Measurements from ENCODE around the gene SORL1.

Gene SORL1

DNA sequence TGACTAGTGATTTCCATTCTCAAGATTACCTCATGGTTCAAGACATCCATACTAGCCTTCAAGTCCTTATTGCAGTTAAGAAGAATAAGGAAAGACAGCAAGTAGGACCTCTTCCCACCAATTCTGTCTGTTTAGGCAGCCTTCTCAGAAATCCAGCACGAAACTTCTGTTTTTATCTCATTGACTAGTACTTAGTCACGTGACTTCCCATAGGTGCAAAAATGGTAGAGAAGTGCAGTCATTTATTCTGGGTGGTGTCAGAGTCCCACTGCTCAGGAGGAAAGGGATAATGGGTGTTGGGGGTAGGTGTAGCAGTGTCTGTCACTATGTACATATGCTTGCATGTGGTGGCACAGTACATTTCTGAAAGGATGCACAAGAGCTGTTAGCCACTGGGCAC lies 58.3 kb downstream of the SORL1 start:
- DNase-seq: no peak

DNA sequence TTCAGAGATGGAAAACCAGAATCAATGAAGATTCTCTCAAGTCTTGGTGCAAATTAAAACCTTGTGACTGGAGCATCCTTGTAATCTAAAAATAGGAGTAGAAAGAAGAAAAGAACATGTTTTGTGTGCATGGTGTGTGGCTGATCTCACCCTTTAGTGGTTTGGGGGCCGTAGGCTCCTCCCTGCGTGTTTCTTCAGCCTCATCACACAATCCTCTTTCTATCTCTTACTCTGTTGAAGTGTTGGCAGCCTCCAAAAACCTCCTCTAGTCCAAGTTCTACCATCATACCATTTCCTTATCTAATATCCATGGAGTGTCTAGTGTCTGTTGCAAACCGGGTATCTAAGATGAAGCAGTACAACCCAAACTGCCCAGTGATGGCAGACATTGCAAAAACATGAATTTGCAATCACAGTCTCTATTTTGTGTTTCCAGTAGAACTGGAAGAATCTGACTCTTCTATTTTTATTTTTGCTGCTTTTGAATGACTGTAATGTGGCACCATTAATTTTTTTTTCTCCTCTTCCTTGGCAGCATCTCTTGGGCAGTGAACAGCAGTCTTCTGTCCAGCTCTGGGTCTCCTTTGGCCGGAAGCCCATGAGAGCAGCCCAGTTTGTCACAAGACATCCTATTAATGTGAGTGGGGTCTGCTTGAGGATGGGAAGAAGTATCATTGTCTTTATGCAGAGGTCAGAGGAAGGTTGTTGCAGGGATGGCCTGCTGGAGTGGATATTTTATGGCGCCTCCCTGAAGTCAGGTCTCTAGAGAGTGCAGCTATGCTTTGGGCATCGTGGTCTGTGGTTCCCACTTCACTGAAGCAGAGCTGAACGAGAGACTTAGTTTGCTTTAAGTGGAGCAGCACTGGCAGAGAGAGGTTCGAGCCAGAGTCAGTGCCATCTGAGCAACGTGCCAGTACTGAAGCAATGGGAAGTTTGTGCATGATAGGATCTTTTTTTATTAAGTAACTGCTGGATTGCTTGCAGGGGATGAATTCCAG lies 60.7 kb downstream of the SORL1 start:
- no peak for DNase-seq

DNA sequence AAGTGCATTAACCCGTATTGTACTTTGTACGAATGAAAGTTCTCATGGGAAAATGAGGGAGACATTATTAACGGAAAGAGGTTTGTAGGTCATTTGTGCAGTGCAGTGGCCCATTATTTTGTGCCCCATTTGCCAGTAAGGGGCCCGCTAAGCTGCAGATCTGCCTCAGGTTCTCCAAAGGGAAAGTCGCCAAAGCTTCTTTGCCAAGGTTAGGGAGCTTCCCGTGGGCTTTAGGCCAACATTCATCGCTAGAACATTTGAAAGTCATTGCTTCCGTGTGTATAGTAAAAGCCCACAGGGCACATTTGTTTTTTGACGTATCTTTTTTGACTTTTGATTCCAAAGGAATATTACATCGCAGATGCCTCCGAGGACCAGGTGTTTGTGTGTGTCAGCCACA lies 61.7 kb downstream of the SORL1 start:
- DNase-seq: no peak

DNA sequence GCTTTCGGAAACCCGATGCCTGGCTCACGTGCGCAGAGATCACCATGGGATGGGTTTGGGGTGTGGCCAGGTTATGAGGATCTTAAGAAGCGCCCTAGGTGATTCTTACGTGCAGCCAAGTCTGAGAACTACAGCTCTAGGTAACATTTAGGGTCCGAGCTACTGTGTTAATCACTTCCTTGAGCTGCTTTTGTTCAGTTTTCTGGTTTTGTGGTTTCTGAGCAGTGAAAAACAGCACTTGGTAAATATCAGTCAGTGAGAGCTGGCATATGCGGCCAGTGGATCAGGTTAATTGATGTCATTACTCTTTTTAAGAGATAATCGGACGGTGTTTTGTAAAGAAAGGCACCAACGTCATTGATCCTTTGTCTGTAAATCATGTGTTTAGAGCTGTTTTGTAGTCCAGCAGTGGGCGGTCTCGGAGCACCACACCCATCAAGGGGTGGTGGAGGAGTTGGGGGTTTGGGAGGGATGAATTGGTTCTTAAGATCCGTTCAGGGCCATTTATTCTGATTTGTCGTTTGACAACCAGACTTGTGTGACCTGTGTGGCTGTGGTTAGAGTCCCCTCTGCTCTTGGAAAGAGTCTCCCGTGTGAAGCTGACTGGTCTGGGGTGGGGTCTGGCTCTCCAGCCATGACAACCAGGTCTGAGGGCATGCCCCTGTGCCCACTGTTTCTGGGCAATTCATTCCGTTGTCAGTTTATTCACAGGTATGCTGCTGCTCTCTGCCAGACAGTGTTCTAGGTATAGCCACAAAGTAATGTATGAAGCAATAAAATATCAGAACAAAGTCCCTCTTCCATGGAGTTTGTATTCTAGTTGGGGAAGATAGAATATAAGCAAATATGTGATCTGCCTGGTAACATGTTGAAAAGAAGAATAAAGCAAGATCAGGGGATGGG lies 62.6 kb downstream of the SORL1 start:
- DNase-seq: peak; percentile 65

DNA sequence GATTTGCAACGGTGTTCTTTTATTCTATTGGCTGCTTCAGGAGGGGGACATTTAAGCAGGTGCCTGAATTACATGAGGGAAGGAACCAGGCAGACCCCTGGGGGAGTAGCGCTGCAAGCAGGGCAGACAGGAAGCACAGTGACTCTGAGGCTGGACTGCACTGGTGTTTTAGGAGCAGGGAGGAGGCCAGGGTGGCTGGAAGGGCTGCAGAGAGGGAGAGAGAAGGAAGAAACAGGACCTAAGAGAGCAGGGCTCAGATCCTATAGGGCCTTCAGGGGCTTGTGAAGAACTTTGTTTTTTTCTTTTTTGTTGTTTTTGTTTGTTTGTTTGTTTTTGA lies 63.2 kb downstream of the SORL1 start:
- DNase-seq: no peak

DNA sequence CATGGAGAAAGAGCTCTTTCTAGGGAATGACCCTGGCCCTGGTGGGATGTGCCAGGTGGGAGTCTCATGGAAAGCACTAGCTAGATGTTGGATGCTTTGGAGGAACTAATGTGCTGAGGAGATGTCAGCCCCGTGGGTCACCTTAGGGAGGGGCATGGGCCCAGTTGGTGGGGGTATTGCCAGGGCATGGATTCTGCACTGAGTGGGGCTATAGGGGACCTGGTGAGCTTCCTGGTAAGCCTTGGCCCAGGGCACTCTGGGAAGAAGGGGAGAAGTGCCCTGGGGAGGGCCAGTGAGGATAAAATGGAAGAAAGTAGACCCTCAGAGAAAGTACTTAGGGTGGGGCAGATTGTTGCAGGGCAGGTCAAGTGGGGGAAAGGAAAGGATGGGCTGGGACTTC lies 65.9 kb downstream of the SORL1 start:
- DNase-seq: no peak

DNA sequence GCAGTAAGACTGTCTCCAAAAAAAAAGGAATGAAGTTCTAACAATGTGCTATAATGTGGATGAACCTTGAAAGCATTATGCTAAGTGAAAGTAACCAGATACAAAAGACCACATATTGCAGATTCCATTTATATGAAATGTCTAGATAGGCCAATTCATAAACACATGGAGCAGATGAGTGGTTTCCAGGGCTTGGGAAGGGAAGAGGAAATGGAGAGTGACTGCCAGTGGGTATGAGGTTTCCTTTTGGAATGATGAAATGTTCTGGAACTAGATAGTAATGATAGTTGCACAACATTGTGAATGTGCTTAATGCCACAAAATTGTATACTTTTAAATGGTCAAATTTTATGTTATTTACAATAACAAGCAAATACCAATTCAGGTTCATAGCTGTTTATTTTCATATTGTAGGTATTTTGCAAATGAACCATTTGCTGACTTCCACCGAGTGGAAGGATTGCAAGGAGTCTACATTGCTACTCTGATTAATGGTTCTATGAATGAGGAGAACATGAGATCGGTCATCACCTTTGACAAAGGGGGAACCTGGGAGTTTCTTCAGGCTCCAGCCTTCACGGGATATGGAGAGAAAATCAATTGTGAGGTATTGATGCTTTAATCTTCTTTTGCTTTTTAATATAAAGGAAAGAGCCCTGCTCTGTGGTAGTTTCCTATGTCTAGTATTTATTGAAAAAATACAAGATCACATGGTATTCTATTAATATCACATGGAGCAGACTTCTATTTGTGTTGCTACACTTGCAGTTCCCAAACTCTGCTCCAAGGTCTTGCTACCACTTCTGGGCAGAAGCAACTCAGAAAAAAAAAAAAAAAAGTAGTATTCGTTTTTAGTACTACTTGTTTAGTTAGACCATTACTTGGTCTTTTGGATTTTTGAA lies 68.4 kb downstream of the SORL1 start:
- DNase-seq: no peak

DNA sequence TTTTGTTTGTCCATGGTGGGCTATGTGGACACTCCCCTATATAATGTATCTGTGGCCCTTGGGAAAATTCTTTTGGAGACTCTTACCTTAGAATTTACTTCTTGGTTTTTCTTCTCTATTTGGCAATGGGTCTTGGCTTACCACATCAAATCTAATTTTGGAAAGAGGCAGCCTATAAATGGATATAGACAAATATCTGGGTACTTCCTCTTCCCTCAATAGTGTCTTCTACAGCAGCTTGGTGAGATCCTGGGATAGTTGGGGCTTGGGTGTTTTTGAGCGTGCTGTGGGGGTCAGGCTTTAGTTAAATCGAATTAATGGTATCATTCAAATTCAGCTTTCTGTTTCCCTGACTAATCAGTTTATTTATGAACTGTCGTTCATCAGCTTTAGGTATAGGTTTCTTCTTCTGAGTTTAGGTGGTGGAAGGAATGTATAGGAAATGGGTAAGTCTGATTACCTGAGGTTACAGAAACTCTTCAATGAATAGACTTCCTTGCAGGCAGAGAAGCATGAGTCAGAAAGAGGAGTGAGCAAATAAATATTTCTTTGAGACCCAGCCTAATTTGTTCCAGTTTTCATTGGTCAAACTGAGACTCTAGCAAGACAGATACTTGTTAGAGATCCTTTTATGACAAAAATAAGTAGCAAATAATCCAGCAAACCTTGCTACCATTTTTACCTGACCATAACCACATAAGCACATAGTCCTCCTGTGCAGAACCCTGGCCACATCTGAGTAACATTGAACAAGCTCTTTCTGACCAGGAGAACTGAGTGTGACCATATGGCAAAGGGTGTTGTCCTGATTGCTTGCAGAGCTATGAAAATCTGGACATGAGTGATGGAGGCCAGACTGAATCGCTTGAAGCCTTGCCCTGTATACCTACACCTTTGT lies 69.3 kb downstream of the SORL1 start:
- DNase-seq: no peak

DNA sequence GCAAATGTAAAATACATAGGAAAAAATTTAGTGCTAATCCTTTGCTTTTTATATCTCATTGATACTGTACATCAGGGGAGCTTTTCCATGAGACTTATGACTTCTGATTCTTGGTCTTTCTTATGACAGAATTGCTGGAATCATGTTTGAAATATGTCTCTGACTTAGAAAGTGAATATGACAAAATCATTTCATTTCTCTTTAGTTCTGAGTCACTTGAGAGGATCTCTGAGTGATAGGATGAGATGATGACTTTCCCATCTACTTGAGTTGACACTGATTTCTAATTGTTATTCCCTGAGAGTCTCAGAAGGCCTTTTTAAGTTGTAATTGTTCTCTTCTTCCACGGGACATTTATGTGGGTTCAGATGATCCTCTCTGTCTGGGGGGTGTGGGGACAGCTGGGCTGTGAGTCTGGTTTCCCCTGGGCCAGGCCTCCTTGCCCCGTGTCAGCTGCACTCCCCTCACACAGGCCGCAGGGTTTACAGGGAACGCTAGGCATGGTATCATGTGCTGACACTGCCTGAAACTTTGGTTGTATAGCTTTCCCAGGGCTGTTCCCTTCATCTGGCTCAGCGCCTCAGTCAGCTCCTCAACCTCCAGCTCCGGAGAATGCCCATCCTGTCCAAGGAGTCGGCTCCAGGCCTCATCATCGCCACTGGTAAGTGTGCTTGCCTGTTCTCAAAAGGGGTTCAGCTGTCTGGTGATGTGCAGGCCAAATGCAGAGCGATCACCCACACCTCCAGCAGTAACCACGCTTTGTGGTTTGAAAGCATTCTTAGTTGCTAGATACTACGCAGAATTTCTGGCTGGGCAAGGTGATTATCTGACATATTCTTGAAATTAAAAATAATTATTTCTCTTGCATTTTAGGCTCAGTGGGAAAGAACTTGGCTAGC lies 70.2 kb downstream of the SORL1 start:
- no peak for DNase-seq

DNA sequence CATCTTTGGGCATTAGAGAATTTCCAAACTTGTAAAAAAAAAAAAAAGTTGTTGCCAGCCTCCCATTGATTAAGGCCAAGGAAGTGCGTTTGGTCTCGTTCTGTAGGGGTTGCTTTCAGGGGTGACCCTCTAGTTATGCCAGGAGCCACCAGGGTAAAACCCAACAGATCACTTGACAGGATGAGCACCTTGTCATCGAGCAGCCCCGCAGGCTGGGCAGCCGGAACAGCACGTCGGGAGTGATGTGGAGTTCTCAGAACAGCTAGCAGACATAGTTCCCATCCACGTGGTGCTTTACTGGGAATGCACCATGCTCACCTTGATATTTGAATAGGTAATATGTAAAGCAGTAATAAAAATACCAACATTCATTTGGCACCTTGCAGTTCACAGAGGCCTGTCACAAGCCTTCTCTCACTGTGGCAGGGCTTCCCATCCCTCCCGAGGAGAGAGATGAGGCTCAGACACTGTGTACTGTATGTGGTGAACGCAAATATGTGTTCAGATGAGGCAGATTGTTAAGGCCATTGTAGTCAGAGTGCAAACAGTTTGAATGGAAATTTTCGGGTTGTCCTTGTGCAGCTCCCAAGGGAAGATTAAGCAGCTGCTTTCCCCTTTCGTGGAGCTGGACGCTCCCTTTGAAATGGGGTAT lies 71.6 kb downstream of the SORL1 start:
- DNase-seq: peak; percentile 20

DNA sequence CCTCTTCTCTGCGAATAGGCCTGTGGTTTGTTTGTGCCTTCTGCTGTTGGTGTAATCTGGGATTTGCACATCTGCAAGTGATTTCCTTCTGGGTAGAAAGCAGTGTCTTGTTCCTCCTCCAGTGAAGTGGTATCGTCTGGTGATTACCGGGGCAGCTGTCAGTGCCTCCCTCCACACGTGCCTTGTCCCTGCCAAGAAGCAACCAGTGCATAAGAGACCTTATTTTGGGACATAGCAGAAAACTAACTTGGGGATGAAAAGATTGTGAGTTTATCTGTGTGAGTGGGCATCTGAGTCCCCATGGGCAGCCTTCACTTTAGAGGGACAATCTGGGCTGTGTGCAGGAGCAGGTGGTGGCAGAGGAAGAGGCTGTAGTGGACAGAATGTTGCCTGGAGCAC lies 72.1 kb downstream of the SORL1 start:
- DNase-seq: no peak

DNA sequence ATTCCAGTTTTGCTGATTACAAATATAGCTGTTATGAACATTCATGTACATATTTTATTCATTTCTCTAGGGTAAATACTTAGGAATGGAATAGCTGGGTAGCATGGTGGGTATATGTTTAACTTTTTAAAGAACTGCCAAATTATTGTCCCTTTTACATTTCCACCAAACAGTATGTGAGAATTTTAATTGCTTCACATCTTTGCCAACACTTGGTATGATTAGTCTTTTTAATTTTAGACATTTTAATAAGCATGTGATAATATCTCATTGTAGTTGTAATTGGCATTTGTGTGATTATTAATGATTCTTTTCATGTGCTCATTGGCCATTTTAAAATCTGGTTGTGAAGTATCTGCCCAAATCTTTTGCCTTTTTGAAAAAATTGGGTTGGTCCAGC lies 73.3 kb downstream of the SORL1 start:
- no peak for DNase-seq

DNA sequence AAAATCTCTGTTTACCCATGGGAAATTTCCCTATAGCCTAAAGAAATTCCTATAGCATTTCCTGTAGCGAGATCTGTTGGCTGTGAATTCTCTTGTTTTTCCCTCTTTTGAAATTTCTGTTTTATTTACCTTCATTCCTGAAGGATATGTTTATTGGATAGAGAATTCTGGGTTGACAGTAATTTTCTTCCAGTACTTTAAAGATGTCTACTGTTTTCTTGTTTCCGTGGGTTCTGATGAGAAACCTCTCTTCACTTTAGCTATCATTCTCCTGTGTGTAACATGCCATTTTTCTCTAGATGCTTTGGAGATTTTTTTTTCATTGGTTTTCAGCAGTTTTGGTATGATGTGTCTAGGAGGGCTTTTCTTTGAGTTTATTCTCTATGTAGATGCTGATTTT lies 78.1 kb downstream of the SORL1 start:
- DNase-seq: no peak

DNA sequence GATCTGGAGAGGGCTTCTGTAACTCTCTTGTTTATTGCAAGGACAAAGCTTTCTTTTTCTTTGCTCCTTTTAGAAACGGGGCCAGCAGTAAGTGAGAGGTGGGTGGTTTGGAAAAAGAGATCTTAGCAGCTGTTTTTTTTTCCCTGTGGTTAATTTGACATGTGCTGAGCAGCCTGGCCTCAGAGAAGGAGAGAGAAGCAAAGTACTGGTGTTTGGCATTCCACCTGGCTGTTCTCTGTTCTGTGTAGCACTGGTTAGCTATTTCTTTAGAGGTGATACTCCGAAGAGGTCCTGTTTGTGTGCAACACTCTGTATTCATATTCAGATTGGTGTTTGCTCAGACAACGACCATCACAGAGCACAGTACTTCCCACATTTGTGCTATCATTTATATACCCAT lies 81.5 kb downstream of the SORL1 start:
- no peak for DNase-seq

DNA sequence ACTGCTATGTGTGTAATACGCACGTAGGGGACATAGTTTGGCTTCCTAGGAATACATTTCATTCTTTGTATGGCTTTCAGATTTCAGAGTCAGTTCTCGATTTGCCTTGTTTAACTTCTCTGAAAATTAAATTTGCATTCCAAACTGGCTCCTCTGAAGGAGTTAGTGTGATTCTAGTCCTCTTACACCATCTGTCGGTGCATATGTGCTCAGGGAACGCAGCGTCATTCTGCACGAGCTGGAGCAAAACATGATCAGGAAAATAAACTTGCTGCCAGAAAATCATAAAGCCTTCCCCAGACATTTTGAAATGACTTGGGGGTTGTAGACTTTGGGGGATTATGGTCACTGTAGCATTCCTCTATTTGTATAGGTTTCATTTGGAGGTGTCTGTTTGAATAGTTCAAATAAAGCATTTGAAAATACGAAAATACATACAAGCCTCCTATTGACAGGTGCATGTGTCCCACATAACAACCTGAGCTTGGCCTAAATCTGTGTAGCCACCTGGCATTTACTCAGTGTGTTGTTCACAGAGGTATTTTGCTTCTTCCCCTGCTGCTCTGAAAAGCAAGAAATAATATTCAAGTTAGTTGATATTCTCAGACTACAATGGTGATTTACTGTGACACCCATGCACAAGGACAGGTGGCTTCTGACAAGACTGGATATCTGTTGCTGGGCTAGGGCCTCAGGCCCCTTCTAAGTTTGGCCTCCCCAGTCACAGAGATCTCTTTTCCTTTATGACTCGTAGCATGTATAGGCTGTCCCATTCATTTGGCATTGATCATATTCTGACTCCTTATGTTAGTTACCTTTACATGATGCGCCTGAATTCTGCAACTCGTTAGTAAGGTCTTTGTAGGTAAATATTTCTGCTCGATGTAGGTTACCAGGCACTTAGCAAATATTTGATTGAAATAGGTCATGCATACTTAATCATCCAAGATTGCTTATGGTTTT lies 82.3 kb downstream of the SORL1 start:
- DNase-seq: peak; percentile 50

DNA sequence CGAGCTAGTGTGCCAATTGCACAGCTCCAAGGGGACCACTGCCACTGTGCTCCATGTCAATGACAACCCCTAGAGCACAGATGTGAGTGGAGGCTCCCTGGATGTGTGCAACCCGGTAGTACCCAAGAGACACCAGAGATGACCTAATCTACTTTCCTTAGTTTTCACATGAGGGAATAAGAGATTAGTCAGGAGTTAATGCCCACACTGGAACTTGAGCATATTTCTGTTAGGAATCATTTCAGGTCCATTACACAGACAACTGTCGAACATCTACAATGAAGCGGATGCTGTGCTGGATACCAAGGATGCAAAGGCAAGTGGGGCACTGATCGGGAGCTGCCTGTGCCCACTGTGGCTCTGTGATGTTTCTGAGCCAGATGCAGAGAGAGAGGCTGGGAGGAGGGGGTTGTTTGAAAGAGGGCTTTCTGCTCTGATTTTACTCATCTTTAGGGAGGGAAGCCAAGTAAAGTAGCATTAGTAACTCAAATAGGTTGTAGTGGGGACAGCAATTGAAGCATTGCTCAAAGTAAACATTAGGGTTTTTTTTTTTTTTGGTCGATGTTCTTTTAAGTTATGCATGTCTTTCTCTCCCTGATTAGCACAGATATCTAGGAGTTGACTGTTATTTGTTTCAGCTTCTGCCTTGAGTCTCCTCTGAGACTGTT lies 83.1 kb downstream of the SORL1 start:
- DNase-seq: no peak

DNA sequence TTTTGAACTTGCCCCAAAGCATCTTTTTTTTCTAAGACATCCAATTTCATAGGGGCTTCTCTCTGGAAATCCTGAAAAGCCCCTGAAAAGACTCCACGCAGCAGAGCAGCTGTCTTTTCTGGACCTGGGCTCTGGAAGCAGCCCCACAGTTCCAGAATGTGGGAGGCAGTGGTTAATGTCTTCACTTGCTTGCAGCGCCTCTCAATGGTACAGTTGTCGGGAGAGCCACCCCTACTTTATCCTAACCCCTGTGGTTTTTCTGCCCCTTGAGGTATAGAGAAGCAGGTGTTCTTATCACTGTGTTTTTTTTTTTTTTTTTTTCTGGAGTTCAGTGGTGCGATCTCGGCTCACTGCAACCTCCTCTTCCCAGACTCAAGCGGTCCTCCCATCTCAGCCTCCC lies 84.0 kb downstream of the SORL1 start:
- DNase-seq: no peak

DNA sequence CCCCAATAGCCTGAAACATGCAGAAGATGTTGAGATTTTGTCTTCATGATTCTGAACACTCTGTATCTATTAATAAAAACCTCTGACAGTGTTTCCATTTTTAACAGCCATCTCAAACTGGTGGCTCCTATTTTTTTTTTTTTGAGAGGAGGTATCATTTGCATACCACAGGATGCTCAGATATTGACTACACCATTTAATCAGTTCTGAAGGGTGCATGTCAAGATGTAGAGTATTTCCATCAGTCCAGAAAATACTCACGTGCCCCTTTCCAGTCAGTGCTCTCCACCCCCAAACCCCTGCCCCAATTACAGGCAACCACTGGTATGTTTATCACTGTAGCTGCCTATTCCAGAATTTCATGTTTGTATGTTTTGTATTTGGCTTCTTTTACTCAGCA lies 85.9 kb downstream of the SORL1 start:
- DNase-seq: no peak

Data from NCI-H2107 (cell line).